ENCODE results near the gene CMTM3.

DNA sequence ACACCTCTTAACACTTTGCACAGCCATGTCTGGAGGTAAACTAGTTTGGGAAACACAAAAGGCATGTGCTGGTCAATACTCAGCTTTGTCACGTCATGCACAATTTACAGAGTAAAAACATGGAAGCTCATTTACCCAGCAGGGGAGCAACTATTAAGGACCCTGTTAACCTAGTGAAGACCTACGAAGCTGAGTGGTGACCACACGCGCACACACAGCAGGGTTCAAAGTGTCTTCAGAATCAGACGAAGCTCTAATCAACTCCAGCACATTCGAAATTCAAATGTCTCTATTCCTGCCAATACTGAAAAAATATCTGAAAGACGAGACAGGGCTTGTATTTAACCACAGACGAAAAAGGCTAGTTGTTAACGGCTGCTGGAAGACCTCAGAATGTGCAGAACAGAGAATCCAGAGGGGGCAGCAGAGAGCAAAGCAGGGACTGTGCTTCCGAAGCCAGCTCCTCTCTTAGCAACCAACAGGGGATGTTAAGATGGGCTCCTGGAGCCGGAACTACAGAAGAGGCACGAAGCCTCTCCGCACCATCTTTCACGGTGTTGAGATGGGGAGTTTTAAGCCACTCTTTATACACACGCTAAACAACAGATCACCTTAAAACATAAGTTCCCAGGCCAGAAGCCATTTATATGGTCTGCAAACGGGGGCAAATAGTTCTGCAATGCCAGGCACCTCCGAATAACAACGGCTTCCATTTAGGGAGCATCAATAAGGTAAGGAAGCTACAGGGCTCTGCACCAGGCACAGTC lies 46.4 kb downstream of the CMTM3 start:
- no peak for TF ChIP-seq ZNF274 (IDR thresholded peaks at IDR 0.05; ENCODE audit: low read depth, low read length)
- TF ChIP-seq YY1 (IDR thresholded peaks at IDR 0.05; ENCODE audit: insufficient read depth, insufficient read length), result no peak

Data from NT2/D1 (cell line).